HepG2 (cell line): Measurements from ENCODE around the gene CLVS2. TPM values are rescaled to one million over a fixed set of nuclear protein-coding genes. Genes with fewer than 3 reads are reported as not detected.

Experiments
- ATAC-seq: fragments of 200-7000 bp; cut with Tn5 transposase; 3 replicates; pipeline ENCODE4 v1.9.1; 2020; ENCODE audit warnings: mild to moderate bottlenecking, moderate library complexity
- BruUV-seq: library from RNA; stranded (reverse); fragments of 400-500 nt; replicated peaks from 2 replicates; lab custom pipeline; 2021; lab: Mats Ljungman, UMichigan
- CTCF ChIA-PET: fragments of 300-600 bp; formaldehyde crosslinking; extraction: SDS; loops from one replicate; lab custom pipeline; 2021; ENCODE audit warnings: low total read pairs, inconsistent platforms, low intra/inter-chr PET ratio; lab: Yijun Ruan, JAX
- POLR2A ChIA-PET: fragments of 350-600 bp; sonication (Branson Sonifier 250); formaldehyde crosslinking; loops from one replicate; lab custom pipeline; 2020; ENCODE audit warnings: antibody characterized with exemption, inconsistent platforms; lab: Yijun Ruan, JAX
- DNase-seq: peaks from one replicate; pipeline ENCODE4 v3.0.0-alpha.2; 2015; ENCODE audit warnings: low spot score
- FAIRE-seq: peaks from 3 replicates; lab custom pipeline; 2011; peaks lifted over from hg19 to GRCh38; lab: Jason Lieb, UNC
- H2AFZ ChIP-seq: one replicate; pipeline ENCODE4 v1.6.1; 2011; ENCODE audit warnings: low read length, inconsistent platforms
- H3K27ac ChIP-seq: fragments of 300-600 bp; 3 replicates; pipeline ENCODE4 v1.8.0; 2011; ENCODE audit warnings: mixed run types, mild to moderate bottlenecking, mixed read lengths, low read length, inconsistent platforms; ENCODE audit not compliant: insufficient read depth; ENCODE audit errors: extremely low read length
- H3K27me3 ChIP-seq, 2 experiments: fragments of 200-600 bp in 1 of 2; 2 replicates in 1 of 2; 3 replicates in 1 of 2; pipeline versions ENCODE4 v1.6.0 to v1.8.0; 2011; ENCODE audit warnings: low read length in 2 of 2, mild to moderate bottlenecking in 2 of 2, moderate library complexity in 2 of 2, inconsistent platforms in 1 of 2; ENCODE audit not compliant: insufficient read depth in 2 of 2, control insufficient read depth in 1 of 2
- H3K36me3 ChIP-seq, 2 experiments: fragments of 200-600 bp in 1 of 2; replicated peaks in 1 of 2; 2 replicates in 1 of 2; 3 replicates in 1 of 2; pipeline versions ENCODE4 v1.5.1 to v1.8.0; 2011; ENCODE audit warnings: low read length in 2 of 2, inconsistent platforms in 1 of 2; ENCODE audit not compliant: insufficient read depth in 2 of 2, control insufficient read depth in 1 of 2
- H3K4me1 ChIP-seq: 2 replicates; pipeline ENCODE4 v1.5.1; 2012; ENCODE audit warnings: low read length, inconsistent platforms; ENCODE audit not compliant: insufficient read depth
- H3K4me2 ChIP-seq: 2 replicates; pipeline ENCODE4 v1.6.0; 2011; ENCODE audit warnings: low read depth, low read length, inconsistent platforms
- H3K4me3 ChIP-seq, 3 experiments: fragments of 200-600 bp in 1 of 3; sonication (generic), shearing (Covaris generic) in 1 of 3; replicated peaks in 1 of 3; 2 replicates each; pipeline ENCODE4 v1.5.1; 2011 to 2016; ENCODE audit warnings: low read length in 3 of 3, inconsistent platforms in 2 of 3, low read depth in 2 of 3, mild to moderate bottlenecking in 2 of 3, control low read depth in 1 of 3, mixed read lengths in 1 of 3; ENCODE audit not compliant: insufficient read depth in 1 of 3
- H3K79me2 ChIP-seq: one replicate; pipeline ENCODE4 v1.6.1; 2011; ENCODE audit warnings: low read length, inconsistent platforms; ENCODE audit not compliant: insufficient read depth
- H3K9ac ChIP-seq: 2 replicates; pipeline ENCODE4 v1.6.0; 2011; ENCODE audit warnings: mild to moderate bottlenecking, low read depth, low read length, inconsistent platforms; ENCODE audit not compliant: insufficient read depth
- H3K9me3 ChIP-seq: 2 replicates; pipeline ENCODE4 v1.5.1; 2012; ENCODE audit warnings: mild to moderate bottlenecking, low read length
- H4K20me1 ChIP-seq: 2 replicates; pipeline ENCODE4 v1.6.0; 2011; ENCODE audit warnings: inconsistent platforms, mild to moderate bottlenecking, low read length, moderate library complexity; ENCODE audit not compliant: insufficient read depth
- BRCA1 ChIP-seq: sonication (generic); formaldehyde crosslinking; IDR thresholded peaks from 2 replicates; pipeline ENCODE4 v1.4.0; 2020; ENCODE audit warnings: missing genetic modification reagents
- GPN1 ChIP-seq: sonication (generic); formaldehyde crosslinking; IDR thresholded peaks from 2 replicates; pipeline ENCODE4 v1.5.1; 2020; ENCODE audit warnings: missing genetic modification reagents, borderline replicate concordance
- PLSCR1 ChIP-seq: sonication (generic); formaldehyde crosslinking; IDR thresholded peaks from 2 replicates; pipeline ENCODE4 v1.5.0; 2020; ENCODE audit warnings: missing genetic modification reagents, mild to moderate bottlenecking, borderline replicate concordance
- SP1 ChIP-seq, 2 experiments: fragments of 450-650 bp in 1 of 2; sonication (generic) in 1 of 2; formaldehyde crosslinking in 1 of 2; IDR thresholded peaks; 2 replicates each; pipeline versions ENCODE4 v1.4.0 to v1.6.1; 2016 to 2020; ENCODE audit warnings: missing genetic modification reagents in 1 of 2
- ZBED4 ChIP-seq: sonication (generic); formaldehyde crosslinking; IDR thresholded peaks from 2 replicates; pipeline ENCODE4 v1.4.0; 2020; ENCODE audit warnings: missing genetic modification reagents, borderline replicate concordance
- ZNF367 ChIP-seq: sonication (generic); formaldehyde crosslinking; IDR thresholded peaks from 2 replicates; pipeline ENCODE4 v1.4.0; 2020; ENCODE audit warnings: missing genetic modification reagents, borderline replicate concordance
- ZNF468 ChIP-seq: sonication (generic); formaldehyde crosslinking; IDR thresholded peaks from 2 replicates; pipeline ENCODE4 v1.8.0; 2022; ENCODE audit warnings: mild to moderate bottlenecking, moderate library complexity, missing genetic modification reagents
- WGBS: methylation state at CpG from one replicate; pipeline ENCODE4 v1.1.6; 2017; ENCODE audit warnings: low lambda C conversion rate; 5-methylcytosine and 5-hydroxymethylcytosine counted together
- in situ Hi-C: cut with HindIII; loops from 2 replicates; pipeline ENCODE4 v1.10.0; 2017; ENCODE audit warnings: low pct_unique_long_range_greater_than_20kb; ENCODE audit not compliant: extremely low pct_ligation_motif_present
- intact Hi-C: fragments of 100-400 bp; cut with micrococcal nuclease; formaldehyde crosslinking; loops from one replicate; pipeline ENCODE4 v1.10.0; 2022; ENCODE audit not compliant: unreplicated experiment
- polyA plus RNA-seq, 8 experiments: library from polyadenylated mRNA; depleted of rRNA in 3 of 8; stranded (reverse) in 7 of 8; unstranded in 1 of 8; fragments of >200 nt; fragmentation: Illumina TruSeq in 4 of 8; extraction: Trizol in 4 of 8; gene quantifications; 2 replicates each; pipeline versions ENCODE4 v1.2.1 to v1.2.3, GENCODE V29; 2011 to 2016; ENCODE audit warnings: low read depth in 4 of 8, missing spikeins in 1 of 8, mixed read lengths in 1 of 8; ENCODE audit not compliant: insufficient read depth in 1 of 8
- total RNA-seq, 5 experiments: library from RNA; depleted of rRNA; stranded (reverse); fragments of >200 nt; fragmentation: Illumina TruSeq; extraction: Trizol; gene quantifications; 2 replicates each; pipeline ENCODE4 v1.2.3, GENCODE V29; 2016; ENCODE audit warnings: low read depth in 1 of 5

Gene CLVS2
- total and polyA plus RNA-seq, 2 of the 13 experiments (the other 11 are each of a cell fraction or from before 2014, with no cell fraction given), result not detected

- H3K27ac ChIP-seq, result no peak overlapping the region
- H3K4me2 ChIP-seq, result no peak overlapping the region
- POLR2A ChIA-PET, result no interaction called here
- H2AFZ ChIP-seq, result no peak overlapping the region
- CTCF ChIA-PET, result no interaction called here
- WGBS, result 0% methylated on average over 5 of the region's 5 CpGs
- H3K9ac ChIP-seq, result no peak overlapping the region
- ATAC-seq (no peak), FAIRE-seq (no peak), DNase-seq (no peak)
- H3K36me3 ChIP-seq, result no peaks in the 10 kb centered on the region
- no peaks in the 10 kb centered on the region for H3K27me3 ChIP-seq
- no peak overlapping the region for H3K4me3 ChIP-seq
- peaks cover 29% of the 10 kb centered on the region; the same call in 1 of the 2 replicates for H3K9me3 ChIP-seq
- no TSS peak for BruUV-seq
- H4K20me1 ChIP-seq, result no peaks in the 10 kb centered on the region
- TF ChIP-seq PLSCR1 (CRISPR knock-in tag) (no peak), ZNF367 (CRISPR knock-in tag) (no peak), BRCA1 (CRISPR knock-in tag) (no peak), SP1 (IDR thresholded peaks at IDR 0.05) (no peak), SP1 (CRISPR knock-in tag; IDR thresholded peaks at IDR 0.05) (no peak), ZNF468 (CRISPR knock-in tag) (no peak), ZBED4 (CRISPR knock-in tag) (no peak), GPN1 (no peak)
- H3K4me1 ChIP-seq, result no peaks in the 10 kb centered on the region
- in situ Hi-C loops, result no loop called here
- intact Hi-C loops, result no loop called here
- H3K79me2 ChIP-seq, result no peaks in the 10 kb centered on the region
These were observed 32.2 kb downstream of the CLVS2 start for GRCh38 chr6:123028263-123028662.
